NCI-H460 (cell line): ENCODE data around the gene MGAT4A. TPM values are rescaled to one million over a fixed set of nuclear protein-coding genes. Genes with fewer than 3 reads are reported as not detected.

Experiments
- DNase-seq: peaks from one replicate; pipeline ENCODE4 v3.0.0-alpha.2; 2016; ENCODE audit warnings: low read depth; ENCODE audit errors: extremely low read depth
- total RNA-seq: library from RNA; depleted of rRNA; stranded (reverse); fragments of >200 nt; shearing (Covaris generic); gene quantifications from 2 replicates; pipeline ENCODE4 v1.2.3, GENCODE V29; 2014

Gene MGAT4A
- total RNA-seq, 1 experiment from 2014 or later = 2.7 TPM

GRCh38 chr2:98704499-98705332 is 26.2 kb downstream of the MGAT4A start:
- DNase-seq = no peak

DNA sequence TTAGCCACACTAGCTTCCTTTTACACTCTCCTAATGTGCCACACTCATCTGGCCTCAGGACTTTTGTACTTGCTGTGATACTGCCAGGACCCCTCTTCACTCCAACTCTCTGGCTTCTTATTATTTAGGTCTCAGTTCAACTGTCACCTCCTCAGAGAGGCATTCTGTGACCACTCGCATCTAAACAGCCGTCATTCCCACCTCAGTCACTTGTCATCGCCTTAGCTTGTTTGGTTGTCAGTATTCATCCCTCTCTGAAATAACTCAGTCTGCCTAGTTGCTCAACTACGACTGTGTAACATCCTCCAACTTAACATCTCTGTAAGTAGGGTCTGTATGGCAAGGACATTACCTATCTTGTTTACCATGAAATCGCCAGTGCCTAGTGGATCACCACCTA is 27.2 kb downstream of the MGAT4A start:
- DNase-seq = no peak

- no peak for DNase-seq
Measured at GRCh38 chr2:98702858-98703620, 27.9 kb downstream of the MGAT4A start.

DNA sequence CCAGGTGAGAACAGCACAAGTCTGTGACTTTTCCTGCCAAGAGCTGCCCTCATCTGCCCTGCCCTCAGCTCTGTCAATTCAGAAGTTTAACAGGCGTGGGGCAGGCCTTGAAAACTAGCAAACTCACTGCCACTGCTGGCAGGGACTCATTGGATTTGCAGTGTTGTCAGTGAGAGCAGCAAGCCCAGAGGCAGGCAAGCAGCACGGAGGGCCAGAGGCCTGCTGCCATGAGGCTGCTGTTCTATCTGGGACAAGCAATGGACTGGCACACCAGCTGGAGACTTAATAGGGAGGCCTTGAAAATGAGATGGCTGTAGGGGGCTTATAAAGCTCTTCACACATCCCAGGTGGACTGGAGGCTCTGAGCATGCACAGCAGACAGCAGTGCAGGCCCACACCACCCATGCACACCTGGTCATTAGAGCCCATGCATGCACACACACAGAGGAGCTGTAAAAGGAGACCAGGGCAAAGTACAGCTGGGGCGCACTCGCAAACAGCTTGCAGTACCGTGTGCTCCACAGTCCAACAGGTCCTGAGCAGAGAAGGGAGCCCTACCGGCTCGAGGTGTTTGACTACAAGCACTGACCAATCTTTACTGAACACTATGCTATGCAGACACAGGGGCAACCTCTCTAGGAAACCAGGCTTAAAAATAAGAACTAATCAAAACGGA is 28.7 kb downstream of the MGAT4A start:
- DNase-seq = no peak

GRCh38 chr2:98701230-98701629 is 29.7 kb downstream of the MGAT4A start:
- no peak for DNase-seq

- DNase-seq = no peak
Measured at GRCh38 chr2:98698896-98699295, 32.0 kb downstream of the MGAT4A start.

- DNase-seq = no peak
Measured at GRCh38 chr2:98697651-98698337, 33.1 kb downstream of the MGAT4A start.

DNA sequence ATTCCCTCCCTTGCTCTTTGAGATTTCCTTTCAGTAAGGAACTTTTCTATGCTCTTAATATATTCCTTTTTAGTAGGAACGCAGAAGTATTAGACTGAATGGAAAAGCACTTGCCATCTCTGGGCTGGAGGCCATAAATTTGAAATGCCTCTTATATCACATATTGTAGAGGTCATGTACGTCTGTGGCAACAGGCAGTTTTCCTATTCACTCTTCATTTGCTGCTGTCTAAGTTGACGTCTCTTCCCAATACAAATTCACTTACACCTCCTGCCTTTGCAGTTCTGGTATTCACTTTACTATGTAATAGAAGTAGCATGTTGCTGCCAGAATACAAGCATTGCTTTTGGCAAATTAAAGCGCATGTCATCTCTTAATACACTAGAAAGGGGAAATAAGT is 34.7 kb downstream of the MGAT4A start:
- no peak for DNase-seq

- no peak for DNase-seq
Measured at GRCh38 chr2:98695255-98695654, 35.7 kb downstream of the MGAT4A start.

DNA sequence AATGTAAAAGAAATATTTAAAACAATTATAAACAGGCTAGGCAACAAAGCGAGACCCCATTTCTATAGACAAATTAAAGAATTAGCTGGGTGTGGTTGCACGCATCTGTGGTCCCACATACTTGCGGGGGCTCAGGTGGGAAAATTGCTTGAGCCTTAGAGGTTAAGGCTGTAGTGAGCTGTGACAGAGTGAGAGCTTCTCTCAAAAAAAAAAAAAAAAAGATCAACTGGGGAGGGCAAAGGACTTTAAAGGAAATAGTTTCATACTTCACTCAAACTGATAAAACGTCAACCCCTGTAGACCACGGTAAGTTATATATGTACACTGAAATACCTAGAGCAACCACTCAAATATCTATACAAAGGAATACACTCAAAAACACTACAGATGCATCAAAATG is 37.5 kb downstream of the MGAT4A start:
- no peak for DNase-seq

- no peak for DNase-seq
Measured at GRCh38 chr2:98692090-98693054, 38.6 kb downstream of the MGAT4A start.

GRCh38 chr2:98691303-98691702 is 39.6 kb downstream of the MGAT4A start:
- no peak for DNase-seq

DNA sequence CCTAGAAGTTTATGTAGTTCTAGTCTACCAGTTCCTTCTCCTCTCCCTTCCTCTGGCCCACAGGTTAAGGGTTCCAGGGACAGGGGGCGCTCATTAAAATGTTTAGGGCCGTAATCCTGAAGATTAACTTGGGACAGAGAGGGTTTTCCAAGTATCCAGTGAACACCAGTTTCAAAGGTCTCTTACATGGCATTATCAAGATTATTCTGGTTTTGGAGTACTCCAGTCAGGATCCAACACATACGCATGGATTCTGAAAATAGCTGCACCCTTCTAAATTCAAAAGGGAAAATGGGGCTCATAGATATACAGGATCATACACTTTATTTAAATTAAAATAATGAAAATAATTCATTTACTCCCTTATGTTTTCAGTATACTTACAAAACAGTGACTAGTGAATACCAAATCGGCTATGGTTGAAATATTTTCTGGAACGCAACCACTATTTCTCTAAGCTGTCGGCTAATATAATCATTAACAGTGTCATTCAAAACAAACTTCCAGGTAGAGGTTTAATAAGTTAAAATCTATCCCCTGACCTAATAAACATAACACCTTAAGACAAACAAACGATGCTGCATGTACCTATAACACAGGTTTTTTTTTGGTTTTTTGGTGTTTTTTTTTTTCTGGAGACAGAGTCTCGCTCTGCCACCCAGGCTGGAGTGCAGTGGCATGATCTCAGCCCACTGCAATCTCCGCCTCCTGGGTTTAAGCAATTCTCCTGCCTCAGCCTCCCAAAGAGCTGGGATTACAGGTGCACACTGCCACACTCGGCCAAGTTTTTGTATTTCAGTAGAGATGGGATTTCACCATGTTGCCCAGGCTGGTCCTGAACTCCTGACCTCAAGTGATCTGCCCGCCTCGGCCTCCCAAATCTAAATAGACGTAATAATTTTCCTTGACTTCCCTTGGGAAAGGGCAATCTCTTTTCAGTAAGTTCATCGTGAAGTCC is 44.7 kb downstream of the MGAT4A start:
- no peak for DNase-seq

GRCh38 chr2:98683728-98684127 is 47.2 kb downstream of the MGAT4A start:
- no peak for DNase-seq

DNA sequence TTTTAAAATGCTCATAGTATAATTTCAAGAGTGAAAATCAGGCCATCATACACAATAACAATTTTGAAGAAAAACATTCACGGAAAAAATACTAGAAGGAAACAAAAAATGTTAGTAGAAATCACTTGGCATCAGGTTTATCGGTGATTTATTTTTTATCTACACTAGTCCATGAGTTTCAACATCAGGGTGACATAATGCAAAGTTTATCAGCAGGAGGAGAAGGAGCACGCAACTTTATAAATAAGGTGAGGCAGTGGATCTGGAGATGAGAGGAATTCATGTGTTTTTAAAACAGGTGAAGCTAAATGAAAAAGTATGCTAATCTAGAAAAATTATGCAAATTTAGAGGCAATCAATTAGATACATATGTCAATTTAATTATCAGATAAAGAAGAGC is 54.2 kb downstream of the MGAT4A start:
- no peak for DNase-seq

GRCh38 chr2:98674233-98674964 is 56.5 kb downstream of the MGAT4A start:
- DNase-seq = no peak

DNA sequence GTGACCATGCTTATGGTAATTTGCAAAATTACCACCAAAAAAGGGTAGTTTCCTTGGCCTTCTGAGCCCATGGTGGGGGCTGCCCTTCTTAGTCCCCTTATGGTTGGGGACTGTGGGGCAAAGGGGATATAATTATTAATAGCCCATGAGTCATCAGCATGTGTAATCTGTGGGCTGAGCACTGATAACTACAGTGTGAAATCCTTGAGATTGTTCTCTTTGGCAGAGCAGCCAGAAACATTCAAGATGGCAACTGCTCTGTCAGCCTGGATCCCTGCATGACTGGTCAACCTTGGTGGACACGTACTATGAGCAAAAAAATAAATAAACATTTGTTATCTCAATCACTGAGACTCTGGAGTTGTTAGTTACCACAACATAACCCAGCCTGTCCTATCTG is 61.3 kb downstream of the MGAT4A start:
- DNase-seq = no peak

DNA sequence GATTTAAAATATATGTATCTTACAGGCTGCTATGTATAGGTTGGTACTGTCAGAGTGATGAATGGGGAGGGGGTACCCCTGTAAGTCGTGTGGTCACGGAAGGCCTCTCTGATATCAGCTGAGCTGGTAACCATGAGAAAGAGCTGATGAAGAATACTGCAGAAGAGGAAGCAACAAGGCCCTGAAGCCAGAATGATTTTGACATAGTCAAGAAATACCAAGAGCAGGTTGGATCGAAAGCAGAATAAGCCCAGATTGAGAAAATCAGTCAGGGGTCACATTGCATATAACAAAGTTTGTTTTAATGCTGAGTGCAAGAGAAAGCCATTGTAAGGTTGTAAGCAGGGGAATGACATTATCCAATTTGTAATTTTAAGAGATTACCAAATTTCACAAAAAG is 65.3 kb downstream of the MGAT4A start:
- DNase-seq = no peak
